NT2/D1 (cell line): Measurements from ENCODE around the gene NEK10.

Source experiments
- DNase-seq: peaks from one replicate; pipeline ENCODE4 v3.0.0-alpha.2; 2011; ENCODE audit warnings: low read depth, low spot score
- H3K27me3 ChIP-seq: 2 replicates; pipeline ENCODE4 v1.6.0; 2011; ENCODE audit warnings: mild to moderate bottlenecking; ENCODE audit not compliant: insufficient read length, insufficient read depth
- H3K36me3 ChIP-seq: 2 replicates; pipeline ENCODE4 v1.6.1; 2011; ENCODE audit warnings: mild to moderate bottlenecking, low read length, mixed read lengths; ENCODE audit not compliant: insufficient read depth, insufficient read length
- H3K4me1 ChIP-seq: 2 replicates; pipeline ENCODE4 v1.5.1; 2011; ENCODE audit not compliant: insufficient read depth, insufficient read length
- H3K4me3 ChIP-seq: 2 replicates; pipeline ENCODE4 v1.5.1; 2011; ENCODE audit warnings: low read depth; ENCODE audit not compliant: insufficient read length
- H3K9ac ChIP-seq: 2 replicates; pipeline ENCODE4 v1.6.0; 2011; ENCODE audit warnings: low read depth; ENCODE audit not compliant: insufficient read length
- H3K9me3 ChIP-seq: 2 replicates; pipeline ENCODE4 v1.5.1; 2011; ENCODE audit warnings: mild to moderate bottlenecking, low read length; ENCODE audit not compliant: insufficient read depth
- SUZ12 ChIP-seq: IDR thresholded peaks from 2 replicates; pipeline ENCODE4 v1.6.1; 2011; ENCODE audit not compliant: insufficient read length, insufficient read depth; ENCODE audit errors: extremely low read depth
- YY1 ChIP-seq: IDR thresholded peaks from 2 replicates; pipeline ENCODE4 v1.6.1; 2011; ENCODE audit not compliant: insufficient read length, insufficient read depth
- ZNF274 ChIP-seq: IDR thresholded peaks from 2 replicates; pipeline ENCODE4 v1.6.1; 2011; ENCODE audit warnings: mild to moderate bottlenecking, low read depth, low read length

The NEK10 gene

DNA sequence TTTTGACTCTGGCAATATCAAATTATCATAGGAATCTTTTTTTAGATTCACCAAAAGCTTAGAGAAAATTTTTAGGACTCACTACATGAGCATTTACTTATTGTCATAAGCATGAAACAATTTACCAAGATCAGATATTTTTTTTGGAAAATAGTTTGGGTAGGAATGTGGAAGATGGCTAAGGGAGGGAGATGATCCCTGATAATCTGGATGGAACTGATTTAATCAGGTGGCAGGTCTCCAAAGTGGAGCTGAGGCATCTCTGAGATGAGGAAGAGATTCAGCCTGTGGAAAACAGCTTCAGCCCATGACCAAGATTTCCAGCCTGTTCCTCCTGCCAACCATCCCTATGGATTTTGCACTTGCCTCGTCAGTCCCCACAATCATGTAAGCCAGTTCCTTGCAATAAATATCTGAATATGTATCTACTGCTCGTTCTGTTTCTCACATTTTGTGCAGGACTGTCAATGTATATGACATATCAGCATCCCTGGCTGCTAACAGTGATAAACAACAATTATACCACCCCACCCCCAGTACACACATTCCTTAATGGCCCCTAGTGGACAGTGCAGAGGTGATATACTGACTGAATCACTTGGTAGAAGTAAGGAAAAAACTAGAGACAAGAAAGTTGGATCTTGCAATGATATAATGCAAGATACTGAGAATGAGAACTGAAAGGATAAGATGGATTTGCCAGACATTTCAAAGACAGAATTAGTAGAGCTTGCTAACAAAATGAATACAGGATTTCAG is 183.8 kb downstream of the NEK10 start:
- DNase-seq = no peak
- Histone ChIP-seq H3K36me3 (no peaks in the 10 kb centered on the region), H3K9ac (no peak overlapping the region), H3K9me3 (no peaks in the 10 kb centered on the region), H3K4me3 (no peak overlapping the region), H3K27me3 (no peaks in the 10 kb centered on the region), H3K4me1 (no peaks in the 10 kb centered on the region)
- TF ChIP-seq ZNF274 = no peak
- no peak for TF ChIP-seq SUZ12
- no peak for TF ChIP-seq YY1

DNA sequence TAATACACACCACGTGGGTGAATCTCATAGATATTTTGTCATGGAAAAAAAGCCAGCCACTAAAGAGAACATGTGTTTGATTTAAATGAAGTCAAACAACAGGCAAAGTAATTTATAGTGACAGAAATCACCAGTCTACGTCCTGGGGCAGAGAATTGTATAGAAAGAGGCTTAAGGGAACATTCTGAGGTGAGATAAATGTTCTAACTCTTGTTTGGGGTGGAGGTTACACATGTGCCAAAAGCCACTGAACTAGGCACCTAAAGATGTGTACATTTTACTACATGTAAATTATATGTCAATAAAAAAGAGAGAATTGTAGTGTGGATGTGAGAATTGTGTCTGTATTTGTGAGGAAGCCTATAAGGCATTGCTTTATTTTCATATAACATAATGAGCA is 184.9 kb downstream of the NEK10 start:
- no peak overlapping the region for H3K4me3 ChIP-seq
- H3K9ac ChIP-seq = no peak overlapping the region
- H3K27me3 ChIP-seq = no peaks in the 10 kb centered on the region

DNA sequence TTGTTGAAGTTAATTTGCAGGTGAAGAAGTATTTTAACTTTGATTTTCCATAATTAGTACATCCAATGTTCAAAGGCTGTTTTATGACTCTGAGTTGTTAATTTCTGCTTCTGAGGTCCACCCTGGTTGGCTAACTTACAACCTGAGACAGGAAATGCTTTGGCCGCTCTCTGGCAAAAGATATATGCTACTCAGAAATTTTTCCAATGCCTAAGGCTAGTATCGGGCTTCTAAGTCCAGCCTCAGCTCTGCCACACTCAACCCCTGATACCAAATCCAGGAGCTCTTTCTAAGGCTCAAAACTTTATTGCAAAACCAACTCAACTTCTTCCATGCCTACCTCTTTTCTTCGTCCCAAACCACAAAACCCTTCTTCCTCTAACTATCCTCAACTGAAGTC is 192.9 kb downstream of the NEK10 start:
- Histone ChIP-seq H3K27me3 (no peaks in the 10 kb centered on the region), H3K36me3 (no peaks in the 10 kb centered on the region), H3K4me3 (no peak overlapping the region), H3K9me3 (no peaks in the 10 kb centered on the region), H3K9ac (no peak overlapping the region), H3K4me1 (no peaks in the 10 kb centered on the region)
- no peak for TF ChIP-seq SUZ12
- TF ChIP-seq ZNF274 = no peak
- TF ChIP-seq YY1 = no peak
- no peak for DNase-seq

More for the DNA sequence above, 184.9 kb downstream of the NEK10 start:
- no peaks in the 10 kb centered on the region for H3K9me3 ChIP-seq
- H3K36me3 ChIP-seq = no peaks in the 10 kb centered on the region
- DNase-seq = no peak
- TF ChIP-seq ZNF274 (no peak), YY1 (no peak), SUZ12 (no peak)
- no peaks in the 10 kb centered on the region for H3K4me1 ChIP-seq

DNA sequence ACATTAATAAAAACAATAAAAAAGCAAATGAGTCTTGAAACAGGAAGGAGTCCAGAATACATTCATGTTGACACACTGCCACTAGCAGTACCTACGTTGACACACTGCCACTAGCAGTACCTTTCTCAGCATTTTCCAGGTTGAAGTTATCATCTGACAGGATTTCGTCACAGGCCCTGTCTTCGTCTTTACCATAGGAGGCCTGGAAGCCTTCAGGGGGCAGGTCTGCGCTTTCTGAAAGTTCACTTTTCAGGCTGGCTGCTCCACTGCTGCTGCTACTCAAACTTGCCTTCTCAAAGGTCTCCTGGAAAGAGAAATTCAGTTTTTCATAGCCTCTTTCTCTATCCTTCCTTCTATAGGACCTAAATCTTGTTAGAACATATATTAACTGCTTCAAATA is 194.7 kb downstream of the NEK10 start:
- TF ChIP-seq ZNF274 = no peak
- no peak for TF ChIP-seq SUZ12
- TF ChIP-seq YY1 = no peak
- Histone ChIP-seq H3K4me3 (no peak overlapping the region), H3K9ac (no peak overlapping the region), H3K27me3 (no peaks in the 10 kb centered on the region), H3K36me3 (no peaks in the 10 kb centered on the region), H3K4me1 (no peaks in the 10 kb centered on the region), H3K9me3 (no peaks in the 10 kb centered on the region)
- no peak for DNase-seq

DNA sequence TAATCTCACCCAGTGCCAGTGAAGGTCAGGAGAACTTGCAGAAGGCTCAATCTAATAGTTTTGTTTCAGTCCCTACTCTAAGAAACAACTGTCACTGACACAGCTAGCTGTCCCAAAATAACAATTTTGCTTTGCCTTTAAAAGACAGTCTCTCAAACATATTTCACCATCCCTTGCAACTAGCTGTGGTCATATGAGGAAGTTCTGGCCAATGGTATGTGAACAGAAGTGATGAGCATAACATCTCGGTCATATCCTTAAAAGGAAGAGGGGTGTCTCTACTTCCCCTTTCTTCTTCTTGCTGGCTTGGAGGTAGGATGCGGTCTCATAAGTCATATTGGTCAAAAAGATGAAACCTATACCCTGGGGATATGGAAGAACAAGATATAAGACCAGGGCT is 198.1 kb downstream of the NEK10 start:
- Histone ChIP-seq H3K27me3 (no peaks in the 10 kb centered on the region), H3K36me3 (no peaks in the 10 kb centered on the region), H3K9ac (no peak overlapping the region), H3K4me3 (no peak overlapping the region), H3K9me3 (no peaks in the 10 kb centered on the region), H3K4me1 (no peaks in the 10 kb centered on the region)
- no peak for DNase-seq
- TF ChIP-seq ZNF274 = no peak
- TF ChIP-seq YY1 = no peak
- no peak for TF ChIP-seq SUZ12

DNA sequence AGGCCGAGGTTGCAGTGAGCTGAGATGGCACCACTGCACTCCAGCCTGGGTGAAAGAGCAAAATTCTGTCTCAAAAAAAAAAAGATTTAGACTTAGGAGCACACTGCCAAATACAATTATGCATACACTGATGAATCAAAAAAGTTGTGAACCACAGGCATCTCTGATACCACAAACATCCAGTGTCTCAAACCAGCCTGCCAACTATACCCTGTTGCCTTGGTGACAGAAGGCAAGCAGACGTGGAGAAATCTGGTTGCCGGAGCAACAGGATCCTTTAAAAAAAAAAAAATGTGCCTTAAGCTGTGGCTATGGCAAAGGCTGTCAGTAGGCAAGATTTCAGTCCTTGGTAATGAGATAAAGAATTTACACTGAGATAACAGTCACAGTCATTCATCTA is 202.3 kb downstream of the NEK10 start:
- Histone ChIP-seq H3K4me3 (no peak overlapping the region), H3K4me1 (no peaks in the 10 kb centered on the region), H3K9me3 (no peaks in the 10 kb centered on the region), H3K27me3 (no peaks in the 10 kb centered on the region), H3K36me3 (no peaks in the 10 kb centered on the region), H3K9ac (no peak overlapping the region)
- TF ChIP-seq YY1 (no peak), ZNF274 (no peak), SUZ12 (no peak)
- DNase-seq = no peak

DNA sequence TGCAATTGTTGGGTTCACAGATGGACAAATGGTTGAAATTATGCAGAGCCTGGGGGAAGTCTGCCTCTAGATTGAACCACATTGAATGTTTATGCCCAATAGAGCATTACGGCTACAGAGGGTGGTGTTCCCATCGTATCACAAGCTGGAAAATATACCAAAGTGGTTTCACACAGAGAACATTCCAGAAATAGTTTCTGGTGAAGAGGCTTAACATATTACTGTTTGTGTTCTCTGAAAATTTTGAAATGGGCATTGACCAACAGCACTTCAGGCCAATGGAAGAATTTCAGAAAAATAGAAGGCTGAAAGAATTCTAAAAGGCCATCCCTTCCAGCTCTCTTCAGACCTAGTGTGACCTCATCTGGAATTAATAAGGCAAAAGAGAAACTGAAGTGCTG is 203.9 kb downstream of the NEK10 start:
- TF ChIP-seq YY1 = no peak
- no peak for TF ChIP-seq ZNF274
- TF ChIP-seq SUZ12 = no peak
- Histone ChIP-seq H3K4me3 (no peak overlapping the region), H3K4me1 (no peaks in the 10 kb centered on the region), H3K36me3 (no peaks in the 10 kb centered on the region), H3K9ac (no peak overlapping the region), H3K9me3 (no peaks in the 10 kb centered on the region), H3K27me3 (no peaks in the 10 kb centered on the region)
- DNase-seq = no peak
